Panc1 (cell line): Measurements from ENCODE around the gene RDX.

Experiments
- CTCF ChIP-seq: fragments of 450-650 bp; IDR thresholded peaks from 2 replicates; pipeline ENCODE4 v1.5.1; 2017; ENCODE audit warnings: mild to moderate bottlenecking
- POLR2AphosphoS5 ChIP-seq: IDR thresholded peaks from 2 replicates; pipeline ENCODE4 v1.6.1; 2012; ENCODE audit warnings: mild to moderate bottlenecking, low read depth, low read length, moderate library complexity
- REST ChIP-seq, 2 experiments: IDR thresholded peaks; 2 replicates each; pipeline ENCODE4 v1.6.1; 2011 to 2012; ENCODE audit warnings: low read depth in 2 of 2, control low read depth in 1 of 2, low read length in 1 of 2, mild to moderate bottlenecking in 1 of 2, moderate library complexity in 1 of 2; ENCODE audit not compliant: insufficient read depth in 1 of 2

GRCh38 chr11:110338684-110339083 is 42.3 kb upstream of the RDX start:
- TF ChIP-seq CTCF (no peak), REST (IDR thresholded peaks at IDR 0.05; ENCODE audit: insufficient read depth in 1 of 2, low read depth in 2 of 2, low read length in 1 of 2) (no peak), POLR2AphosphoS5 (no peak)
